Adrenal gland (tissue), 5 donors: ENCODE results near the gene POMGNT1.

Experiments
- POLR2A ChIP-seq, 2 donors: fragments of 450-650 bp; IDR thresholded peaks; one replicate each; pipeline ENCODE4 v1.6.1; 2017; ENCODE audit warnings: antibody characterized with exemption in 2 of 2, mild to moderate bottlenecking in 2 of 2, moderate library complexity in 1 of 2
- TF ChIP-seq, protein P1 (sequence below), 6 experiments: fragments of 450-650 bp in 4 of 6; fragments of 200-600 bp in 2 of 6; sonication (generic) in 1 of 6; IDR thresholded peaks; 1 replicate in 5 of 6; 2 replicates in 1 of 6; pipeline versions ENCODE4 v1.5.1 to v1.8.0; 2016 to 2021; ENCODE audit warnings: antibody characterized with exemption in 6 of 6, mild to moderate bottlenecking in 2 of 6, moderate library complexity in 1 of 6
- donor health status: DM: no; HTN: no; CAD: no.

DNA sequence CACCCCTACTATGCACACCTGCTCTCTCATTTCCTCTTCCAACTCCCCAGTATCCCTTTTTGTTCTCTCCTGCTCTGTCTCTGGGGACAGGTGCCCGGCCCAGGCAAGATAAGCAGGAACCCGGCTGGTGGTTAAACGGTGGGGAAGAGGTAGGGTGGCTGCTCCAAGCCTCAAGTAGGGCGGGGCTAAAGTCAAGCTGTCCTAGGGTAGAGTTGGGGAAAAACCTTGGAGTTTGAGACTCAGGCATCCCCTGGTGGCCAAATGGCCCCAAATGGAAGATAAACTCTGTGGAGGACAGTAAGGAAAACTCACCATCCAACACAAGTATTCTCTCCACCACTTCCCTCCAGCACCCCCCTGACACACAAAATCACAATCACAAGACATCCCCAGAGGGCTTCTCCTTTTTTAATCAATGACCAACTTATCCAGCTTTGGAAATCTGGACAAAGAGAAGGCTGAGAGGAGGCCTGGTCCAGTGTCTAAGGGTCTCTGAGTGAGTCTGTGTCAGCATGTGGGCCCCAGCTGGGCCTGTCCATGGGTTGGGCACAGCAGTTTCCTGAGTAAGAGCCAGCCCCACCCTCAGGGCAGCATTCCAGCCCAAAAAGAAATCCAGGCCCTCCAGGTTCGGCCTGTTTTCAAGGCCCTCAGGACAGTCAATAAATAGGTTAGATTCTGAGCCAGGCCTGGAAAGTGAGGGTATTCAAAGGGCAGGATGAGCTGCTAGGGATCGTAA lies 9.8 kb downstream of the POMGNT1 start:
- TF ChIP-seq, protein P1, sequence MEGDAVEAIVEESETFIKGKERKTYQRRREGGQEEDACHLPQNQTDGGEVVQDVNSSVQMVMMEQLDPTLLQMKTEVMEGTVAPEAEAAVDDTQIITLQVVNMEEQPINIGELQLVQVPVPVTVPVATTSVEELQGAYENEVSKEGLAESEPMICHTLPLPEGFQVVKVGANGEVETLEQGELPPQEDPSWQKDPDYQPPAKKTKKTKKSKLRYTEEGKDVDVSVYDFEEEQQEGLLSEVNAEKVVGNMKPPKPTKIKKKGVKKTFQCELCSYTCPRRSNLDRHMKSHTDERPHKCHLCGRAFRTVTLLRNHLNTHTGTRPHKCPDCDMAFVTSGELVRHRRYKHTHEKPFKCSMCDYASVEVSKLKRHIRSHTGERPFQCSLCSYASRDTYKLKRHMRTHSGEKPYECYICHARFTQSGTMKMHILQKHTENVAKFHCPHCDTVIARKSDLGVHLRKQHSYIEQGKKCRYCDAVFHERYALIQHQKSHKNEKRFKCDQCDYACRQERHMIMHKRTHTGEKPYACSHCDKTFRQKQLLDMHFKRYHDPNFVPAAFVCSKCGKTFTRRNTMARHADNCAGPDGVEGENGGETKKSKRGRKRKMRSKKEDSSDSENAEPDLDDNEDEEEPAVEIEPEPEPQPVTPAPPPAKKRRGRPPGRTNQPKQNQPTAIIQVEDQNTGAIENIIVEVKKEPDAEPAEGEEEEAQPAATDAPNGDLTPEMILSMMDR (IDR thresholded peaks at IDR 0.05), result no peak
- no peak for TF ChIP-seq POLR2A (IDR thresholded peaks at IDR 0.05)
